Measurements from ENCODE around the gene RBM43.
"Not testable (repeated sequence)": the region's sequence is repeated elsewhere in the genome, so short reads cannot be mapped to it uniquely, and the experiment has no call there.

Gene RBM43

DNA sequence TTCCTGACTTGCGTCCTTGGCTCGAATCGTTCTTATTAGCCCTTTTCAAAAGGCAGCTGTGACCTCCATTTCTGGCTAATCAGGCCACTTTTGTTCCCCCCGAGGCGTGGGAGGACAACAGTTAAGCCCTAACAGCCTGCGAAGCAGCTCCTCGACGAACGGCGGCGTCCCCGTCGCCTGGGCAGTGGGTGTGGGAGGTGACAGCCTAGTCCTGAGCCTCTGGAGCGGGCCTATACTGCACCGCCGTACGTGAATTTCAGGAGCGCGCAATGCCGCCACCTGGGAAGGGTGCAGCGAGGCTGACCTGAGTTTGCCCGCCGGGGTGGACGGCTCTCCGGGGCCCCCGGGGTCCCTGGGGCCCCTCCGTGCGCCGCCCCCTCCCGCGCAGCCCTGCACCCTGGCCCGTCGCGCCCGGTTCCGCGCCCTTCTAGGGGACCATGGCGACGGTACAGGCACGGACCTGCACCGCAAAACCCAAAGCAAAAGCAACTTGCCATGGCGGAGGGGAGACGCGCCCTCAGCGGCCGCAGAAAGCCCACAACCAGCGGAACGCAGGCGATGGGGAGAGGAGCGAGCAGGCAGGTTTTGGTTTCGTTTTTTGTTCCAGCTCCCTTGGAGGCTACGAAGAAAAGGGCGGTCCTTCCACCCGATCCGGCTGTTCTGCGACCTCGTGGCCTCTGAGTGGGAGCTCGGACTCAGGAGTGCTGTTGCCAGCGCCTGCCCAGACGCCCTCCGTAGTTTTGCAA, at the start of gene RBM43:
Gene RBM43, minus strand, starts transcription at position 633 of the 746 bp plus-strand sequence. Its CDS starts 136 bp downstream, at position 497.
- peak; percentile 79 for DNase-seq

DNA sequence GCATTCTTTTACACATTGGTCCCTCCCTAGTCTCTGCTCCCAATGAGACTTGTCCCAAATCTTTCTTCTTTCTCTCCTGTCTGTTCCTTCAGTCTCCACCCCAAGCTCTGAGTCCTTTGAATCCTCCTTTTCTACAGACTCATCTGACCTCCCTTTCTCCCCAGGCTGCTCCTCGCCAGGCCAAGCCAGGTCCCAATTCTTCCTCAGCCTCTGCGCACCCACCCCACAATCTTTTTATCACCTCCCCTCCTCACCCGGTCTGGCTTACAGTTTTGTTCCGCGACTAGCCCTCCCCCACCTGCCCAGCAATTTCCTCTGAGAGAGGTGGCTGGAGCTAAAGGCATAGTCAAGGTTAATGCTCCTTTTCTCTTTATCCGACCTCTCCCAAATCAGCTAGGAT, 48.6 kb upstream of the RBM43 start:
- DNase-seq: not testable (repeated sequence)

DNA sequence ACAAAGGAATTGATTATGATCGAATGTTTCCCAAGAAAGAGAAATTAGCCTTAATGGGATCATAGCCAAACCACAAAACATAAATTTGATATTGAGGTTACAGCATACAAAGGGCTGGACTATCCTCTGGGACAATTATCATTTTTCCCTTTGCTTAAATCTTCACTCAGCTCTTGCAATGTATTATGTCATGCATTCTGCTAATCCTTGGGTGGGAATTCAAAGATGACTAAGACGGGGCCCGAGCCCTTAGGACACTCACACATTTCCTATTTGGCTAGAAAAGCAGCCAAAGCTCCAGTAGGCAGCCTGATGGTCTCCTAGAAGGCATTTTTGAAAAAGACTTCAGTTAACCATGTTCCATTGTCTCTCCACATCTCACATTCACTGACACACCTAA, 45.0 kb upstream of the RBM43 start:
- DNase-seq: no peak

DNA sequence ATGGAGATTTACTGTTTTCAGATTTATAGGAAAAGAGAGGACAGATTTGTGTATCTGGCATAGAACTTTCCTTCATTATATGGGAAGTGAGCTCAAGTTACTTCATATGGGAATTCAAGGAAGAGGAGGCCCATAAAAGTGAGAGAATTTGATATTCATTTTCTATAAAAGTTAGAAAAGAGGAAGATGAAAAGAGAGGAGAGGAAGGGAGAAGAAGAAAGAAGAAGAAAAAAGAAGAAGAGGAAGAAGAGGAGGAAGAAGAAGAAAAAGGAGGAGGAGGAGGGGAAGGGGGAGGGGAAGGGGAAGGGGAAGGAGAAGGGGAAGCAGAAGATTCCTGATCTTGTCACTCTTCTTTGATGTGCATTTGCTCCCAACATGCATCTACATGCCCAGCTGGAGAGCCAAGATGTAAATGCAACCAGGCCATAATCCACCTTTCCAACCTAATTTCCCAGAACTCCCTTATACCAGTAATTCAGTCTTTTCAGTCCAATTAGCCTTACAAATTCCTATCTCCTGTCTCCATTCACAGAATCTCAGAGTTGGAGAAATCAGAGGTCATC, 43.5 kb upstream of the RBM43 start:
- DNase-seq: no peak

DNA sequence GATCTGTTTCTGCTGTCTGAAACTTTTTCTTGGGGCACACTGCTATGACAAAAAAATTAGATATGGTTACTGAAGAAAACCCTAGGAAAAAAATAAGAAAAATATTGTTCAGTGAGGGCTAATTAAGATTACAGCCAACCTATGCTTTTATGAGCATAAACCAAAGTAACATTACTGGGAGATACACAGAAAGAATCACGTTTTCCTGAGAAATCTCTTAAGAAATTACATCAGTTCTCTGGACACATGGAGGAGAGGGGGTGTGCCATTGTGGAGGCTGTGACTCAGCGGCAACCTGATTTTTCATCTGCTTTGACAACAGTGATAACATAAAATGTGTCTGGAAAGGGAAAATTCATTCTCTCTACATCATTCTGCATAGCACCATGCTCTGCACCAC, 41.2 kb upstream of the RBM43 start:
- DNase-seq: no peak

DNA sequence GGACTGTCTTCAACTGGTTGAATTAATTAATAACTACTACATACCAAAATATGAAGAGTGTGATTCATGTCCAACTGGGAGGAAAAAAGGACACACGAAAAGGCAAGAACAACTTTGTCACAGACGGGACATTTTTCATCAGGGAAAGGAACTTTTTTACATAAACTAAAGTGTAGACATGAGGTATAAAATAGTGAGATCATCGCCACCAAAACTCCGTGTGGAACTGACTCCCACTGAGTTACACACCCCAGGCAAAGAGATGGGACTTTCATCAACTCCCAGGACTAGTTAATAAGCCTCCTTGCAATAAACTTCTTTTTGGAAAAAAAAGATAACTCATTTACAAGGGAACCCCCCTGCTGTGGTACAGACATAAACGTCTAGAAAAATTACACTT, 40.7 kb upstream of the RBM43 start:
- DNase-seq: no peak

DNA sequence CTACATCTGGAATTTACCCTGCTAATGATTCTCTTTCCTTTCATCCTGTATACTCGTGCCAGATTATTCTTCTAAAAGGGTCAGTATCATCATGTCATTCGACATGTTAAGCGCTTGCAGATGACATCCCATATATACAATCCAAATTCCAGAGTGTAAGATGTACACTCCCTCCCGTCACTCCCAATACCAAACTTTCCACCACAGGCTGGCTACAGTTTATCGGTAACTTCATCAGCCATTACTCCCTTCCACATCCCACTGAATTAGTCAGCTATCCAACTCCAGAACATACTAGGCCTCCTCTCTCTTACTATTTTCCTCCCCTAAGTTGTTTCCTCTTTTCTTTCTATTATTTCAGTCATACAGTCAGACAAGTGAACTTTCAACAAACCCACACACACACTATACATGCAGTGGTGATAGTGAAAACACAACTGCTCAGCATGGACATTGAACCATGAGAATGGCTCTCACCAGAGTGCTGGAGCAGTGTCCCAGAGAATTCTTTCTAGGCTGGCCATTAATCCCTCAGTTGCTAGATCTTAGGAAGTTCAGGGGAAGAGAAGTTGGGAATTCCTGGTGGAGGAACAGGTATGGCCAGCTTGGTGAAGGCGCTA, 38.4 kb upstream of the RBM43 start:
- DNase-seq: no peak

DNA sequence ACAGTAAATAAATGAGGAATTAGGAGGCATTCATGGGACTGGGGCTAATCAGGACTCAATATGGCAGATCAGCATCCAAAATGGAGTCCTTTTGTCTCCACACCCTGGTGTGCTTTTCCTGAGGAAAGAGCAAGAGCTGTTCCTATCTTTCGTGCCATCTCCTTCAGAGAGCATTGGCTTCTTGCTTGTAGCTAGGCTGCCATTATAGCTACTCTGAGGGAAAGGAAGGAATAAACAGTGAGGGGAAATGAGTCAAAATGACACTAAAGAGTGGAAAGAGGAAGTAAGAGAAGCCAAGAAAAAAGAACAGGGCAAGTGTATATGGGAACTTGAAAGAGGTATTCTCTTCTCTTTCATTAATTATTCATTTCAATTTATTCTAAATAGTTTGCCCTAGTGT, 36.2 kb upstream of the RBM43 start:
- DNase-seq: no peak

DNA sequence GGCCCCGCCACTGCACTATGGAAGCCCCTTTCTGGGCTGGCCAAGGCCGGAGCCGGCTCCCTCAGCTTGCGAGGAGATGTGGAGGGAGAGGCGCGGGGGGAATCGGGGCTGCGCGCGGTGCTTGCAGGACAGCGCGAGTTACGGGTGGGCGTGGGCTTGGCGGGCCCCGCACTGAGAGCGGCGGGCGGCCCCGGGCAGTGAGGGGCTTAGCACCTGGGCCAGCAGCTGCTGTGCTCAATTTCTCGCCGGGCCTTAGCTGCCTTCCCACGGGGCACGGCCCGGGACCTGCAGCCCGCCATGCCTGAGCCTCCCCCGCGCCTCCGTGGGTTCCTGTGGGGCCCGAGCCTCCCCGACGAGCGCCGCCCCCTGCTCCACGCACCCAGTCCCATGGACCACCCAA, 34.3 kb upstream of the RBM43 start:
- not testable (repeated sequence) for DNase-seq

DNA sequence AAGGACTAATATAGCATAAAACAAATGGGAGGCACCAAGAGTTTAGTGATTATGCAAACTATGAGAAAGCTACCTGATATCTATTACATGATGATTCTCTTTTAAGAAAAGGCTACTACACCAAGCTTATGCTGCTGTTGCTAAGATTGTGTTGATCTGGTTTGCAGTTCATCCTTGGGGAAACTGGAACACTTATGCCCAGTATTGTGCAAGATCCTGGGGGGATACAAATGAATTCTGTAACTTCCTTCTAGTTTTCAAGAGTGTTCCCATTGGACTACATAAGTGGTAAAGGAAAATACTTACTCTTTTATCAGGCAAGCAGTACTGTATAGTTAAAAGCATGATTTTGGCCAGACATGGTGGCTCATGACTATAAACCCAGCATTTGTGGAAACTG, 30.9 kb upstream of the RBM43 start:
- DNase-seq: no peak

DNA sequence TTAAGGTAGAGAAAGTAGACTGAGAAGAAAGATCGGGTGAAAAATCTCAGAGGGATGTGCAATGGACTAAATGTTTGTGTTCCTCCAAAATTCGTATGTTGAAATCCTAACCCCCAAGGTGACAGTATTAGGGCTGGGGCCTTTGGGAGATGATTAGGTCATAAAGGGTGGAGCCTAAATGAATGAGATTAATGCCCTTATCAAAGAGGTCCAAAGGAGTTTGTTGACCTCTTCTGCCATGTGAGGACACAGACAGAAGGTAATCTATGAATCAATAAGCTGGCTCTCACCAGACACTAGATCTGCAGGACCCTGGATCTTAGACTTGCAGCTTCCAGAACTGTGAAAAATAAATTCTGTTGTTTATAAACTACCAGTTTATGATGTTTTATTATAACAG, 30.5 kb upstream of the RBM43 start:
- DNase-seq: no peak

DNA sequence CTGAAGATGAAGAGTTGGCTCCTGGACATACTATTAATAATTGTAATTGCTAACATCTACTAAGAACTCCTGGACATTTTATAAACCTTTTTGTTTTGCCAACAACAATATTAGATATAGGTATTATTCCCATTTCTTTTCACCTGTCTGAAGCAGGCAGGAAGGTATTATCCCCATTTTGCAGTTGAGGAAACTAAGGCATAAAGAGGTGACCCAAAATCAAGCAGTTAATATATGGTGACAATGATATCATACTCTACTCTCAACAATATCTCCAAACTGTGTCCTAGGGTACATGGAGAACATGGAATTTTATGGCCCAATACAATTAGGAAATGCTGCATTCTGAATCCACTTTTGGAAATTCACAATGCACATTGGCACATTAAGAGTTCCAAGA, 29.6 kb upstream of the RBM43 start:
- DNase-seq: no peak

DNA sequence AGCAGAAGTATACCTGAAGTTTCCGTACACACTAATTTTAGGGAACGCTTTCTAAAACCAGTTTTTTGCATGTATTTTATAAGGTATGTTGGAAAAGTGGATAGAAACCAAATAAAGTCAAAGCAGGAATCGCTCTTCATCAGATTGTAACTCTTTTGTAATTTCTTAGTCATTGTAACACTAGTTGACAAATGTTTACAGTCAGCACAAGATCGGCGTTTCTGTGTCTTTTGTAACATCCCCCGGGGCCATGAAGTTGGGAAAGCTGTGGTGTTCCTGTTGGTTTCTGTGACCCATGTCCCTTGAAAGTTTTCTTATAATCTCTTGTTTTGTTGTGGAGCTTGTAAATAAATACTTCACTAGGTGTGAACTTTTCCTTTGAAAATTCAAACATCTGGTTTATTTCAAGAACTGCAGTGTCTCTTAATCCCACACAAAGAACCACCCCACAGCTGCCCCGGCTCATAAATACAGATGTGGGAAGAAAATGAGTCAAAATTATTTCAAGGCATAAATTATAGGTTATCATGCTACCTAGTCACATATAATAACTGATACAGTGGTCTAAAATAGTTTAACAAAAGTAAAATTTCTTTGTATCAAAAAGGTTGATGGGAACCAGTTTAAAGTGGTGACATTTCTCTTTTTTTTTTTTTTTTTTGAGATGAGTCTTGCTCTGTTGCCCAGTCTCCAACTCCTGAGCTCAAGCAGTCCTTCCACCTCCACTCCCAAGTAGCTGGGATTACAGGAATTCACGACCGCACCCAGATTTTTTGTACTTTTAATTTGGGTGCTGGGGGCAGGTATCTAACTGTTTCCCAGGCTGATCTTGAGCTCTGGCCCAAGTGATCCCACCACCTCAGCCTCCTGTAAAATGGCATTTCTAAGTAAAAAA, 28.6 kb upstream of the RBM43 start:
- peak; percentile 82 for DNase-seq

DNA sequence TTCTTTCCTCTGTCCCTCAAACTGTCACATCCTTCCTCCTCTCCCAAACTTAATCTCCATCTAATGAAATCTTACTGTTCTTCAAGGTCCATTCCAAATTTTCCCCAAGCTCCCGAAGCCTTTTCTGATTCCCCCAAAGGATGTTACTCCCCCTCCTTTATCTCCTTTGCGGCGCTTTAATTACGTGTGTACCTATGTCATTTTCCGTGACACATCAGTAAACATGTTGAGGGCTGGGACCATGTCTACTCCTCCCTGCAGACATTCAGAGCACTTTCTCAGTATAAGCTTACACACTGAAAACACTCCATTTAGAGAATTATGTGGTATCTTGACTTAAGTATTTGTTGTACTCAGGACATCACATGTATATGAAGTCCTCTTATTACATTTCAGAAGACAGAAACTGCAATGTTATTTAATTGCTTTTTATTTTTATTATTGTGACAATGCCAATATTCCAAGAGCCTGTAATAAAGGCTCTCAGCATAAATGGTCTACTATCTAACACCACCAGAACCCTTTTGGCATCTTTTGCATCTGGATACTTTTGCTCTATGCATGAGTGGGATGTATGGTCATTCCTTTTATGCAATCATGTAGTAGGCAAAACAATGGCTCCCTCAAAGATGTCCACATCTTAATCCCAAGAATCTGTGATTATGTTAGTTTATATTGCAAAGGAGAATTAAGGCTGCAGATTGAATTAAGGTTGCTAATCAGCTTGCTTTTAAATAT, 26.0 kb upstream of the RBM43 start:
- DNase-seq: no peak

DNA sequence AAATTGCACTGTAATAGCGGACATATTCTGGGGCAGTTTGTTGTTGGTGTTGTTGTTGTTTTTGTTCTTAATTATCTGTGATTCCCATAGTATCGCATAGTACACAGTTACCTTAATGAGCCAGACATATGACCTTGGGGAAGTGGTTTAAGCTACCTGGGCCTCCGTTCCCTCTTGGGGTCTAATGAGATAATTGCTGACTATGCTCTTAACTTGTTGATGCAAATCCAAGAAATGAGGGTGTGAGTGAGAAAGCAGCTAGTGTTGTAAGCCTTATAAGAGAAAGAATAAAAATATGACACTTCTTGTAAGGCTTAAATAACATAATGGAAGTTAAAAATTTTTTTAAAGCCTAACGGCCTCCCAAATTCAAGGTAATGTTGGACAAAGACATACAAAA, 20.7 kb upstream of the RBM43 start:
- DNase-seq: no peak

DNA sequence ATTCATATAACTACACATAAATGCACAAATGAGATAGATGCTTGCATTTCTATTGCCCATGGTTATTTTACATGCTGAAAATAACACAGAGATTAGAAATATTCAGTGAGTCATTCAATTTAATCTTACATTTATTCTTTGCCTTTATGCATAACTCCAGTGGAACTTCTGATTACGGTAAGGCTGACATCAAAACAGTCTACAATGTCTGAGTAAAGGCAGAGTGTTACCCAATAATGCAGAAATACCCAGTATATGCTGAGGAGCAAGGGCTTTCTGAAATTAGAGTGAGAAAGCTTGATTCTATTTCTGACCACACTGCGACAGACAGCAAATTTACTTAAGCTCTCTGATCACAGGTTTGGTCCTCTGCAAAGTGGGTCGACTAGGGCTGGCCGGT, 18.6 kb upstream of the RBM43 start:
- DNase-seq: no peak

DNA sequence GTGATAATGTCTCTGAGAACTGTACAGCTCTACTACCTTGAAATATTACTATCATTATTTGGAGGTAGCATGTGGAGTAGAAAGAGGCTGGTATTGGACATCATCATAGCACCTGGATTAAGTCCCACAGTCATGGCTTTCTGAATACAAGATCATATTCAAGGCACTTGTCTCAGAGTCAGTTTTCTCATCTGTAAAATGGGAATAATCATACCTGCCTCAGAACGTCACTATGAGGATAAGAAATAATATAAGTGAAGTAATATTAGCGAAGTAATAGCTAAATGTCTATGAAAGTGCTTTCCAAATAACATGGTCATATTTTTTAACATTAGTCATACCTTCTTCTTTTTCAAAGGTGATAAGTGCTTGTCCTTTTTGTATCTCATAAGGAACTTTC, 16.8 kb upstream of the RBM43 start:
- no peak for DNase-seq

DNA sequence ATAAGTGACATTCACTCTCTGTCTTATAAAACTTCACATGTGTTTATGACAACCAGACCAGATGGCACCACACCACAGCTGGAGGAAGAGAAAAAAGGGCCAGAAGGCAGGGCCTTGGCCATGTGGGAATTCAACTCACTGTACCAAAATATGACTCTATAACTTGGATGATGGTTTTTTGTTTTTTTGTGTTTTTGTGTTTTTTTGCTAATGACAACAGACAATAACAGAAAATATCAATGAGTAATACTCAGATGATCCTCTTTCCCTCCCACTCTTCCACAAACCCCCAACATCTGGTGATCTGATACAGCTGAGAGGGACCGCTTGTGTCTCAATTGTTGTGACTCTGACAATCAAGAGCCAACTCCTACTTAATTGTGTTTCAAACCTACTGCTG, 15.4 kb upstream of the RBM43 start:
- DNase-seq: no peak

DNA sequence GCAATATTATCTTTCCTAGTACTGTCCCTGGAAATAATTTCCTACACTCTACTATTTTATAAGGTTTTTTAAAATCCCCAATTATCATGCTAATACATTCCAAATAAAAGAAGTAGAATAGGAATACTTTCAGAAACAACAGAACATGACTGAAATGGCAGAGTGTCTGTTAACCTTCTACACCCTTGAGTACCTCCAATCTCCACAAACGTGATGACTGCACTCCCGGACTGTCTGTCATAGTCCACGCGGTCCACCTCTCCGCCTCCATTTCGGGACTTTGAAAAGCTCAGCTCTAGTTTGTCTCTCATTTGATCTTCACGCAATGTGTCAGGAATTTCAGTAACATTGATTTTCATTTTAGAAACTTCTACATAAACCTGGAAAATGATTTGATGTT, 13.6 kb upstream of the RBM43 start:
- DNase-seq: no peak

DNA sequence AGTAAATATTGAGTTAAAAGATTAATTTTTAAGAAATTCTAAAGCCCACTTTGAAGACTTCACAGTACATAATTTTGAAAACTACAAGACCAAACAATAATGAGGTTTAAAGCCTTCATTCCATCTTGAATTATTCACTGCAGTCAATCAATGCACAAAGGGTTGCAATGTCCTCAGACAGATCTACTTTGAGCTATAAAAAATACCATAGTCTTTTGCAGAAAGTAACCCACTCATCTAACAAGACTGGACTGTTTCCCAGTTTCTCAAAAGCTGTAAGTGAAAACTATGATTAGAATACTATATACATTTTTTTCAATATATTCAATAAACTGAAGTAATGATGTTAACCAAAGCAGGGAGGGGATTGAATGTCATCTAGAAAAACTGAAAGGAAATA, 10.2 kb upstream of the RBM43 start:
- no peak for DNase-seq

DNA sequence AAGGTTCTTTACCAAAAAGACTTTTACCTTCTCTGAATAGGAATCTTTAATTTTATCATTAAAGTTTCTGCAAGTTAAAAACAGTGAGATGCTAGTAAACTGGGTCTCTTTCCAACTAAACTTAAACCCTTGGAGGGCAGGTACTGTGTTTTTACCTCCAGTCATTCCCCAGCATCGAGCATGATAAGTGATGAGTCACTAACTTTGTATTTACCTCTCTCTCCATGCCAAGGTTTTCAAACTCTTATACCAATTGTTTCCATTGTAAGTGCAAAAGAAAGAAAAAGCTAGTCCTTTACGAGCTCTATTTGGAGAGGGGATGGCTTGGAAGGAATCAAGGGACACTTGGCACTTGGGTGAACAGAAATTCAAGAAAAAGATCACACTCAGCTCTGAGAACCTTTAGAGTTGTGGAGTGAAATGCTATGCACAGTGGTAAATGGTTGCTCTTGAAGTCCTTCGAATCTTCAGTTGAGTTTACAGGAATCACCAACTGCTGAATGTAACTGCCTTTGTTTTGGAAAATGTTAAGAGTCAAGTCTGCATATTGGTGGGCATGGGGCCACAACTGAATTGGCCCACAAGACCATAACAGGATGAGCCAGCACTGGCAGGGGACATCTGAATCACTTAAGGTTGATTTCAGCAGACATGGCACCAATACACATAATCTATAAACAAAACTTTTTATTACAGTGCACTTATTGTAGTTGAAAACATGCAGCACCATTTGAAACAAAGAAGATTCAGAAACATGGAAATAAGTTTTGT, 8.3 kb upstream of the RBM43 start:
- no peak for DNase-seq

DNA sequence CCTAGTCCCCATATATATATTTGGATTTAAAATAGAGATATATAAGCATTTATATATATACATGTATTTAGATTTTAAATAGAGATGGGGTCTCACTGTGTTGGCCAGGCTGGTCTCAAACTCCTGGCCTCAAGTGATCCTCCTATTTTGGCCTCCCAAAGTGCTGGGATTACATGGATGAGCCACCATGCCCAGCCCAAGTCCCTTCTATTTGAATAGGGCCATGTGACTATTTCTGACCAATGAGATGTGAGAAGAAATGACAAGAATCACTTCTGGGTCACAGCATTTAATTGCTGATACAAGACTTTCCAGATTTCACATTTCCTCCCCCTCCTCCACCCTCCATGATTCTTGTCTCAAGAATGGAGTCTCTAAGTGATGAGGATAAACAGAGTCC, 6.4 kb upstream of the RBM43 start:
- DNase-seq: no peak
